ENCODE data around the gene LOXL3.
"Not testable (repeated sequence)": the region's sequence is repeated elsewhere in the genome, so short reads cannot be mapped to it uniquely, and the experiment has no call there.

The LOXL3 gene

DNA sequence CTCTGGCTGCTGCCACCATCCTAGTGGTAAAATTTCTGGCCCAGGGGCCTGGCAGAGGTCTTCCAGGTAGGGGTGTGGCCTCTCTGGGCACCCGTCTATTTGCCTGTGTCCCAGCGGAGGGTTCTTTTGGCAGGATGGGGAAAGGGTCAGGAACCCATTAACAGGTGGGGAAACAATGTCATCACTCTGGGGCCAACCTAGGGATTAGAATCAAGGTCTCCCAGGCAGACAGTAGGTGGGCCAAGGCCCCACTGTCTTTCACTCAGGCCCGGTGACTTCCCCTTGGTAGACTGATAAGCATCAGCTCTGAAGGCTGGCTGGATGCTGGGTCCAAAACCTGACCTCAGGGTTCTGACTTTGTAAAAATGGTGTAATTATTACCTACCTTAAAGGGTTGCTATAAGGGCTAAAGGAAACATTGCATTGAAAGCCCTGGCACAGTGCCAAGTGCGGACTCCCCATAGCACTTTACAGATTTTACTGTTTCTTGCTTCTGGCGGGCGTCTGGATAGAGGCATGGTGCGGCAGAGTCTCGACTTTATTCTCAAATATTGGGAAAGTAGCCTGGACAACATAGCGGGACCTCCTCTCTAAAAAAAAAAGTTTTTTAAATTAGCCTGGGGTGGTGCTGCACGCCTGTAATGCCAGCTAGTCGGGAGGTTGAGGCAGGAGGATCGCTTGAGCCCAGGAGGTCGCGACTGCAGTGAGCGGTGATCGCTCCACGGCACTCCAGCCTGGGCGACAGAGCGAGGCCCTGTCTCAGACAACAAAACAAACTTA, 56.6 kb downstream of the LOXL3 start:
- DNase-seq: no peak

DNA sequence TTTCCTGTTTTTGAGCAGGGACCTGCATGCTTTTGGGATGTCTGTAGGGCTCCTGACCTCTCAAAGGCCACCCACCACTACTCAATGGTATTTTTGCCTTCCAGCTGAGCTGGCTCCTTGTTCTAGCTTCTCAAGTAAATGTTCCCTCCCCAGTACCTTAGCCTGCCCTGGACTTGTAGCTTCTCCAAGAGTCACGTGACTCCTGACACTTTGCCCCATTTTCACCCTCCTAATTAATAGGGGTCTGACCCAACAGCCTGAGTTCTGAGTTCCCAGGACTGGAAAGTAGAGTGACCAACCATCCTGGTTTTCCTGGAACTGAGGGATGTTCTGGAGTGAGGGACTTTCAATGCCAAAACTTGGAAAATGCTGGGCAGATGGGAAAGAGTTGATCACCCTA, 58.3 kb downstream of the LOXL3 start:
- no peak for DNase-seq

DNA sequence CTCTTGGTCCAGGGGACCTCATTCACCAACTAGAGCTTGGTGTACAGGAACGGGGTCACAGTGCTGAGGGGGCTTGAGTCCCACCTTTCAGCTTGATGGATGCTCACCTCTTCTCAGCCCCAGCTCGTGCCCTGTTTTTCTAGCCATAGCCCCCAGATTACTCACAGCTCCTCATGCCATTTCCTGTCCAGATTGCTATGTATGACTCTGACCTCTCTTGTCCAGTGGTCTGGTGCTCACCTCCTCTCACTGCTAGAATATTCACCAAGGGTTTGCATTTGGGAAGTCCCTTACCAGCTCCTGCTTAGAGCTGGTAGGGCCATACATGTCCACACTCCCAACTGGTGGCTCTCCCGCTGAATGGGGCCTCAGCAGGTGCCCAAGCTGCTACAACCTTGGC, 60.2 kb downstream of the LOXL3 start:
- no peak for DNase-seq

DNA sequence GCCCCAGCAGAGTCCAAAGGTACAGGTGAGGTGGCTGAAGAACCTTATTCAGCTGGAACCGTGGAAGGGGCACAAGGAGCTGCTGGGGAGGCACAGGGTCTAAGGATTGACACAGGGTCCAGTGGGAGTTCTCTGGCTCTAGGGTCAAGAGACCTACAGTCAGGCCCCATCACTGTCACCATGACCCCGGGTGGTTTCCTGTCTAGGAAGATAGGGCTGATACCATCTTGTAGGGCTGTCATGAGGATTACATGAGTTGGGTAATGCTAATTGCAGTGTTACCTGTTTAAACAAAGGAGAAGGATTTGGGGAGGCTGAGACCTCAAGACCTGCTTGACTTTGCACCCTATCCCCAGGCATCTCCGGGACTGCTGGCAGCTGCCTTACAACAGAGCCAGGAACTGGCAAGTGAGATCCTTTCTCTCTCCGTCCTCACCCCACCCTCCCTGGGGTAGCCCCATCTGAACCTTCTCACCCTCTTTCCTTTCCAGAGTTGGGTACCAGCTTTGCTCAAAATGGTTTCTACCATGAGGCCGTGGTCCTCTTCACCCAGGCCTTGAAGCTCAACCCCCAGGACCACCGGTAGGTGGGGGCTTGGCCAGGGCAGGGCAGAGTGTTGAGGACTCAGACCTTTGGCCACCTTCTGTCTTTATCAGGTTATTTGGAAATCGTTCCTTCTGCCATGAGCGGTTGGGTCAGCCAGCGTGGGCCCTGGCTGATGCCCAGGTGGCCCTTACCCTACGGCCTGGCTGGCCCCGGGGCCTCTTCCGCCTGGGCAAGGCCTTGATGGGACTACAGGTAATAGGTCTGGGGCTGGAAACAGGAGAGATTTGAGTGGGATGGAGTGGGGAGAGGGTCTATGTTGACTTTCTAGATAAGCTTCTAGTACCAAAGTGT, 61.8 kb downstream of the LOXL3 start:
- no peak for DNase-seq

DNA sequence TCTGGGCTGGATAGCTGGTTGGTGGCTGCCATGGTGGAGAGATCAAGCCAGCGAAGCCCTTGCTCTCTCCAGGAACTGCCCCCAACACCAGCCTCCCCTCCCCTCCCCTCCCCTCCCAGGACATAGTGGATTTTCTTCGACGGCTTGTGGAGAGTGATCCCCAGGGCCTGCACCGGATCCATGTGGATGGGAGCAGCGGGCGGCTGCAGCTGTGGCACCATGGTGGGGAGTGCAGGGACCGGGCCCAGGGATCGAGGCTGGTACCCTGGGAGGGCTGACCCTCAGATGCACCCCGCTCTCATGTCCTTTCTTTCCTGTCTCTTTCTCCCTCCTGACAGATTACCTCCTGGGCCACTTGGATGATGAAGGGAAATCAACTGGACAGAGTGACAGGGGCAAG, 63.8 kb downstream of the LOXL3 start:
- no peak for DNase-seq

DNA sequence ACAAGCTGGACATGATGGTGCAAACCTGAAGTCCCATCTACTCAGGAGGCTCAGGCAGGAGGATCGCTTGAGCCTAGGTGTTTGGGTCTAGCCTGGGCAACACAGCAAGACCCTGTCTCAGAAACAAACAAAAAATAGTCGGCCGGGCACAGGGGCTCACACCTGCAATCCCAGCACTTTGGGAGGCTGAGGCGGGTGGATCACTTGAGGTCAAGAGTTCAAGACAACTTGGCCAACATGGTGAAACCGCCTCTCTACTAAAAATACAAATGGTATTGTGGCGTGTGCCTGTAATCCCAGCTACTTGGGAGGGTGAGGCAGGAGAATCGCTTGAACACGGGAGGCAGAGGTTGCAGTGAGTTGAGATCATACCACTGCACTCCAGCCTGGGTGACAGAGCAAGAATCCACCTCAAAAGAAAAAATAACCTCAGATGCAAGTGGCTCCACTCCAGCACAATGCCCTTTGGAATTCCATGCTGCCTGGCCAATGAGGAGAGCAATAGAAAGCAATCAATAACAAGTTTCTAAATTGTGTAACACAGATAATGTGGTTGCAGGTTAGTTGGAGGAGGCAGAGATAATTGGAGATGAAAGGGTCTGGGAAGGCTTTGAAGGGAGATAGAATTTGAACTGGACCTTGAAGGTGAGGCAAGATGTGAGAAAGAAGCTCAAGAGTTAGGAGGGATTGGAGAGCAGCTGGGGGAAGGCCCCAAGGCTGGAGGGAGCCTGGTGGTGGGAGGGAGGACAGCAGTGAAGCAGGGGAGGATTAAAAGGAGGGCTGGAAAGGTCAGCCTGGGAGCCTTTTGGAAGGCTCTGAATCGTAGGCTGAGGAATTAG, 64.9 kb downstream of the LOXL3 start:
- DNase-seq: no peak

DNA sequence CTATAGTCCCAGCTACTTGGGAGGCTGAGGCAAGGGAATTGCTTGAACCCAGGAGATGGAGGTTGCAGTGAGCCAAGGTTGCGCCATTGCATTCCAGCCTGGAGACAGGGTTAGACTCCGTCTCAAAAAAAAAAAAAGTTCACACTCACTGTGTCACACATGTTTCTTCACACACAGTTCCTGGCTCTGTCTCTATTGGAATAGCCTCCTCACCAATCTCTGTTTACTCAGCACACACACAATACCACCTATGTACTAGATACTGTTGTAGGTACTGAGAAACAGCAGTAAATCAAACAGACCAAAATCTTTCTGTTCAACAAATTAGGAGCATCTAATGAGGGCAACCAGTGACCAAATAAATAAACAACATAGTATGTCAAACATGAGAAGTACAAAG, 67.6 kb downstream of the LOXL3 start:
- no peak for DNase-seq

DNA sequence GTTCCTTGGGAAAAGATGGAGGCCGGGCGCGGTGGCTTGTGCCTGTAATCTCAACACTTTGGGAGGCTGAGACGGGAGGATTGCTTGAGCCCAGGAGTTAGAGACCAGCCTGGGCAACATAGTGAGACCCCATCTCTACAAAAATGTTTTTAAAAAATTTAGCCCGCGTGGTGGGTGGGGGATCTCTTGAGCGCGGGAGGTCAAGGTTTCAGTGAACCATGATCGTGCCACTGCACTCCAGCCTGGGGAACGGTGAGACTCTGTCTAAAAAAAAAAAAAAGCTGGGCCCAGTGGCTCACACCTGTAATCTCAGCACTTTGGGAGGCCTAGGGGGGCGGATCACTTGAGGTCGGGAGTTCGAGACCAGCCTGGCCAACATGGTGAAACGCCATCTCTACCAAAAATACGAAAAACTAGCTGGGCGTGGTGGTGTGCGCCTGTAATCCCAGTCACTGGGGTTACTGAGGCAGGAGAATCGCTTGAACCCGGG, 70.0 kb downstream of the LOXL3 start:
- DNase-seq: not testable (repeated sequence)

DNA sequence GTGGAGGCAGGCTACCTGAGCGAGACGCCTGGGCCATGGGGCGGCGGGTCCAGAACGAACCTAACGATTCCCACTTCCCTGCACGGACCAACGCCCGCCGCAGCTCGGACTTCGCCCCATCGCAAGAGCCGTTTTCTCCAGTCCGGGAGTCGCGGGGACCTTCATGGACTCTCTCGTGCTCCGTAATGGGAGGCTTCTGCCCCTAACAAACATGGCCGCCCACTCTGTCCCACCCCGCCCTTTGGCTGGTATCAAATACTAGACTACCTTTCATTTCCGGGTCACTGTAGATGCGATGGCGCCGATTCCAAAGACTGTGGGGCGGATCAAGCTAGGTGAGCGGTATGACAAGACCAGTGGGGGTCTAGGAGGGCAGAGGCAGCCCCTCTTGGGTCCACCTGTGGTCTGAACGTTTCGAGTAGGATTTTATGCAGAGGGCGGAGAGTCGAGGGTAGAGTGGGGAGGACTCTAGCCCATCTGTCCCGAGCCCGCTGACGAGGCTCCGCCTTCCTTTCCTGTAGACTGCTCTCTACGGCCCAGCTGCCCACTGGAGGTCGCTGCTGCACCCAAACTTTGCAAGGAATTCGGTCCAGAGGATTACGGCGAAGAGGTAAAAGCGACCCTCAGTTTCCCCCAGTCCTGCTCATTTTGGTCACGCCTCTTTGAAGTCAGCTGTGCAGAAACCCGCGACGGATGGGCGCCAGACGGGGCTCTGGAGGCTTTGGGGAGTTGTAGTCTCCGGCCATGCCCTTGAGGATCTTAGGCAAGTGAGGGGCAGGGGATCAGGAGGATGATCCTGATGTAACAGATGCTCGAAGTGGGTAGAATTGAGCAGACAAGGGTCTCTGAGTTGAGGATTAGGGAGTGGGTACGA, 70.7 kb downstream of the LOXL3 start, which contains the start of the genes CCDC142 and TTC31:
CCDC142 (minus strand) TSS at position 198 of the 874 bp plus-strand sequence; CDS start at position 37, 161 bp downstream.
TTC31 (plus strand) TSS at position 281 of the 874 bp plus-strand sequence; CDS start at position 296, 15 bp downstream.
- peak; percentile 85 to 100 (median 95) for DNase-seq

Measured in anterior cingulate cortex (tissue), 58 donors.